GM12892 (cell line): Measurements from ENCODE around the gene PAK6.

Source experiments
- POLR2A ChIP-seq: IDR thresholded peaks from 2 replicates; pipeline ENCODE4 v1.6.1; 2011; ENCODE audit warnings: low read depth, low read length, control low read depth
- POLR2AphosphoS5 ChIP-seq: IDR thresholded peaks from 2 replicates; pipeline ENCODE4 v1.6.1; 2011; ENCODE audit warnings: low read depth, low read length, control low read depth

- TF ChIP-seq POLR2AphosphoS5 (no peak), POLR2A (no peak)
These were observed 72.1 kb downstream of the PAK6 start for GRCh38 chr15:40310993-40311392.
